HEK293T (cell line): ENCODE measurements around the gene SUGCT.

Experiments
- CTCF ChIA-PET: fragments of 350-600 bp; formaldehyde crosslinking; extraction: SDS; loops from one replicate; lab custom pipeline; 2021; ENCODE audit warnings: antibody characterized with exemption, inconsistent platforms; lab: Yijun Ruan, JAX
- POLR2A ChIA-PET: fragments of 350-600 bp; formaldehyde crosslinking; extraction: SDS; loops from one replicate; lab custom pipeline; 2020; ENCODE audit warnings: antibody characterized with exemption, inconsistent platforms; lab: Yijun Ruan, JAX
- DNase-seq: peaks from one replicate; pipeline ENCODE4 v3.0.0; 2012; ENCODE audit warnings: mixed read lengths; ENCODE audit errors: extremely low spot score
- ARNT ChIP-seq: fragments of 450-650 bp; IDR thresholded peaks from 2 replicates; pipeline ENCODE4 v1.6.1; 2017; ENCODE audit warnings: mild to moderate bottlenecking
- BHLHE40 ChIP-seq: fragments of 450-650 bp; IDR thresholded peaks from 2 replicates; pipeline ENCODE4 v1.6.1; 2016; ENCODE audit warnings: mild to moderate bottlenecking, moderate library complexity, borderline replicate concordance
- CTBP1 ChIP-seq: fragments of 450-650 bp; IDR thresholded peaks from 2 replicates; pipeline ENCODE4 v1.6.1; 2016; ENCODE audit warnings: borderline replicate concordance
- ELF4 ChIP-seq: fragments of 450-650 bp; IDR thresholded peaks from 2 replicates; pipeline ENCODE4 v1.6.1; 2017; ENCODE audit warnings: antibody characterized with exemption
- FOXA1 ChIP-seq: fragments of 450-650 bp; IDR thresholded peaks from 2 replicates; pipeline ENCODE4 v1.6.1; 2016; ENCODE audit warnings: mild to moderate bottlenecking
- FOXK2 ChIP-seq: fragments of 450-650 bp; IDR thresholded peaks from 2 replicates; pipeline ENCODE4 v1.6.1; 2016; ENCODE audit warnings: mild to moderate bottlenecking
- FOXM1 ChIP-seq: fragments of 450-650 bp; IDR thresholded peaks from 2 replicates; pipeline ENCODE4 v1.6.1; 2017; ENCODE audit warnings: mild to moderate bottlenecking, borderline replicate concordance
- HDGF ChIP-seq: fragments of 450-650 bp; IDR thresholded peaks from 2 replicates; pipeline ENCODE4 v1.6.1; 2017; ENCODE audit warnings: antibody characterized with exemption, borderline replicate concordance
- L3MBTL2 ChIP-seq: fragments of 450-650 bp; conservative IDR thresholded peaks from 2 replicates; pipeline ENCODE4 v1.6.1; 2016; ENCODE audit warnings: mild to moderate bottlenecking
- LEF1 ChIP-seq: fragments of 450-650 bp; IDR thresholded peaks from 2 replicates; pipeline ENCODE4 v1.6.1; 2017; ENCODE audit warnings: mild to moderate bottlenecking, borderline replicate concordance
- NFRKB ChIP-seq: fragments of 450-650 bp; IDR thresholded peaks from 2 replicates; pipeline ENCODE4 v1.6.1; 2016; ENCODE audit warnings: mild to moderate bottlenecking, moderate library complexity
- PKNOX1 ChIP-seq: fragments of 450-650 bp; IDR thresholded peaks from 2 replicates; pipeline ENCODE4 v1.6.1; 2016
- SP1 ChIP-seq: fragments of 450-650 bp; IDR thresholded peaks from 2 replicates; pipeline ENCODE4 v1.6.1; 2017
- SUZ12 ChIP-seq: fragments of 450-650 bp; IDR thresholded peaks from 2 replicates; pipeline ENCODE4 v1.6.1; 2016; ENCODE audit warnings: mild to moderate bottlenecking
- TARDBP ChIP-seq: fragments of 450-650 bp; IDR thresholded peaks from 2 replicates; pipeline ENCODE4 v1.6.1; 2016
- ZNF384 ChIP-seq: fragments of 450-650 bp; IDR thresholded peaks from 2 replicates; pipeline ENCODE4 v1.6.1; 2016

The SUGCT gene

GRCh38 chr7:40885503-40885902, 750.7 kb downstream of the SUGCT start:
- ChIA-PET POLR2A (no interaction called here), CTCF (no interaction called here)
- DNase-seq, result no peak
- no peak for TF ChIP-seq ARNT
- TF ChIP-seq ZNF384, result no peak
- TF ChIP-seq FOXK2, result no peak
- TF ChIP-seq NFRKB, result no peak
- TF ChIP-seq HDGF, result no peak
- TF ChIP-seq L3MBTL2, result no peak

- no peak for DNase-seq
- TF ChIP-seq ARNT, result no peak
- TF ChIP-seq FOXK2, result no peak
- TF ChIP-seq FOXM1, result no peak
- POLR2A ChIA-PET, result no interaction called here
- CTCF ChIA-PET, result no interaction called here
Measured at GRCh38 chr7:40887099-40887498, 752.3 kb downstream of the SUGCT start.

GRCh38 chr7:40888499-40888898, 753.7 kb downstream of the SUGCT start:
- CTCF ChIA-PET, result no interaction called here
- POLR2A ChIA-PET, result no interaction called here
- no peak for DNase-seq
- TF ChIP-seq ZNF384, result no peak
- no peak for TF ChIP-seq LEF1
- TF ChIP-seq PKNOX1, result no peak
- no peak for TF ChIP-seq TARDBP
- no peak for TF ChIP-seq SUZ12
- no peak for TF ChIP-seq FOXA1
- TF ChIP-seq FOXK2, result no peak
- TF ChIP-seq FOXM1, result no peak
- no peak for TF ChIP-seq BHLHE40
- no peak for TF ChIP-seq NFRKB

- CTCF ChIA-PET, result no interaction called here
- POLR2A ChIA-PET, result no interaction called here
- TF ChIP-seq LEF1, result no peak
- TF ChIP-seq NFRKB, result no peak
- no peak for TF ChIP-seq ELF4
- no peak for TF ChIP-seq CTBP1
- TF ChIP-seq ZNF384, result no peak
- TF ChIP-seq BHLHE40, result no peak
- no peak for TF ChIP-seq TARDBP
- TF ChIP-seq ARNT, result no peak
- no peak for TF ChIP-seq SUZ12
- no peak for TF ChIP-seq PKNOX1
- no peak for TF ChIP-seq HDGF
- TF ChIP-seq FOXM1, result no peak
- no peak for TF ChIP-seq SP1
- no peak for TF ChIP-seq FOXK2
- TF ChIP-seq FOXA1, result no peak
- no peak for TF ChIP-seq L3MBTL2
- DNase-seq, result no peak
Measured at GRCh38 chr7:40889099-40889498, 754.3 kb downstream of the SUGCT start.

GRCh38 chr7:40889539-40889938, 754.7 kb downstream of the SUGCT start:
- CTCF ChIA-PET, result no interaction called here
- TF ChIP-seq FOXM1 (no peak), NFRKB (no peak), FOXK2 (no peak), PKNOX1 (no peak), BHLHE40 (no peak), HDGF (no peak), SUZ12 (no peak), ARNT (no peak), L3MBTL2 (no peak), CTBP1 (no peak), SP1 (no peak), ZNF384 (no peak), TARDBP (no peak), LEF1 (no peak), ELF4 (no peak), FOXA1 (no peak)
- no peak for DNase-seq
- POLR2A ChIA-PET, result no interaction called here

- TF ChIP-seq SP1, result no peak
- TF ChIP-seq NFRKB, result no peak
- no peak for TF ChIP-seq TARDBP
- no peak for TF ChIP-seq ELF4
- TF ChIP-seq FOXM1, result no peak
- TF ChIP-seq FOXA1, result no peak
- TF ChIP-seq ARNT, result no peak
- no peak for TF ChIP-seq CTBP1
- TF ChIP-seq BHLHE40, result no peak
- no peak for TF ChIP-seq LEF1
- no peak for TF ChIP-seq L3MBTL2
- no peak for TF ChIP-seq PKNOX1
- POLR2A ChIA-PET, result no interaction called here
- CTCF ChIA-PET, result no interaction called here
- DNase-seq, result no peak
Measured at GRCh38 chr7:40890088-40890692, 755.4 kb downstream of the SUGCT start.
